ENCODE results near the gene GABRG3.

- TF ChIP-seq SUZ12 (IDR thresholded peaks at IDR 0.05; ENCODE audit: extremely low read depth, insufficient read depth, insufficient read length) (no peak), ZNF274 (IDR thresholded peaks at IDR 0.05; ENCODE audit: low read depth, low read length) (no peak), YY1 (IDR thresholded peaks at IDR 0.05; ENCODE audit: insufficient read depth, insufficient read length) (no peak)
Measured at GRCh38 chr15:27482287-27482686, 511.3 kb downstream of the GABRG3 start.
